K562 (cell line): ENCODE data around the gene TP53BP1.

Experiments used
- CTCF ChIP-seq, 3 experiments: IDR thresholded peaks in 2 of 3; conservative IDR thresholded peaks in 1 of 3; 2 replicates each; pipeline ENCODE4 v1.5.1; 2011 to 2012; ENCODE audit warnings: low read length in 3 of 3, mild to moderate bottlenecking in 3 of 3, control low read depth in 2 of 3, improper control_type of control experiment in 1 of 3, inconsistent platforms in 1 of 3, low read depth in 1 of 3, mixed read lengths in 1 of 3, moderate library complexity in 1 of 3; ENCODE audit not compliant: insufficient read depth in 2 of 3
- HMG20B ChIP-seq: fragments of 250-450 bp; sonication (Bioruptor Pico); IDR thresholded peaks from 2 replicates; pipeline ENCODE4 v1.5.0; 2021; ENCODE audit warnings: mild to moderate bottlenecking
- KLF6 ChIP-seq: fragments of 250-450 bp; sonication (Bioruptor Pico); IDR thresholded peaks from 2 replicates; pipeline ENCODE4 v1.4.0; 2020; ENCODE audit warnings: mild to moderate bottlenecking, moderate library complexity, borderline replicate concordance
- L3MBTL2 ChIP-seq: fragments of 450-650 bp; IDR thresholded peaks from 2 replicates; pipeline ENCODE4 v1.6.1; 2016; ENCODE audit warnings: mild to moderate bottlenecking, moderate library complexity
- MXI1 ChIP-seq: IDR thresholded peaks from 2 replicates; pipeline ENCODE4 v1.6.1; 2011; ENCODE audit warnings: low read depth, mild to moderate bottlenecking, improper control_type of control experiment, low read length
- PHF8 ChIP-seq: fragments of 200-600 bp; sonication (generic); IDR thresholded peaks from 2 replicates; pipeline ENCODE4 v1.6.1; 2012; ENCODE audit warnings: mixed run types, mild to moderate bottlenecking, inconsistent platforms, low read length, moderate library complexity, borderline replicate concordance
- POLR2A ChIP-seq: fragments of 450-650 bp; conservative IDR thresholded peaks from 2 replicates; pipeline ENCODE4 v1.6.1; 2016
- TF ChIP-seq, protein P1 (sequence below): IDR thresholded peaks from 3 replicates; pipeline ENCODE4 v1.6.1; 2011; ENCODE audit warnings: borderline replicate concordance, mild to moderate bottlenecking; ENCODE audit not compliant: insufficient read length, insufficient read depth

DNA sequence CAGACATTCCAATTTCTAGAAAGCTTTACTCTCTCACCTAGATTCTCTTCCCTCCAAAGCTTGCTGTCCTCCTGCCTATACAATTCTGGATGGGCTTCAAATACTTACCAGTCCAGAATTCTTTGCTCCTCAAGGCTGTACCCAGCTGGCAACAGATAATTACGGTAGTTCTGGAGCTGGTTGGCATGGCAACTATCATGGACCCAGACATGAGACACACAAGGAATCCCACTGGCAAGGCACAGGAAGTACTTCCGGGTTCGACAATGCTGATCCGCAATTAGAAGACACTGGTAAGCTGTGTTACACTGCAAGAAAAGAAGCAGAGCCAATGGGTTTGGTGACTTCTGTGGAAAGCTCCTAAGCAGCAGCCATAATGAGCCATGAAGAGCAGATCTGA, 84.2 kb downstream of the TP53BP1 start:
- TF ChIP-seq PHF8 (no peak), CTCF (IDR thresholded peaks at IDR 0.05 in 2 of 3, conservative IDR thresholded peaks at IDR 0.05 in 1 of 3; ENCODE audit: insufficient read depth in 2 of 3, low read depth in 1 of 3, low read length in 3 of 3) (no peak), L3MBTL2 (no peak), POLR2A (no peak), MXI1 (no peak), KLF6 (CRISPR knock-in tag) (no peak), HMG20B (CRISPR knock-in tag) (no peak)
- TF ChIP-seq, protein P1, sequence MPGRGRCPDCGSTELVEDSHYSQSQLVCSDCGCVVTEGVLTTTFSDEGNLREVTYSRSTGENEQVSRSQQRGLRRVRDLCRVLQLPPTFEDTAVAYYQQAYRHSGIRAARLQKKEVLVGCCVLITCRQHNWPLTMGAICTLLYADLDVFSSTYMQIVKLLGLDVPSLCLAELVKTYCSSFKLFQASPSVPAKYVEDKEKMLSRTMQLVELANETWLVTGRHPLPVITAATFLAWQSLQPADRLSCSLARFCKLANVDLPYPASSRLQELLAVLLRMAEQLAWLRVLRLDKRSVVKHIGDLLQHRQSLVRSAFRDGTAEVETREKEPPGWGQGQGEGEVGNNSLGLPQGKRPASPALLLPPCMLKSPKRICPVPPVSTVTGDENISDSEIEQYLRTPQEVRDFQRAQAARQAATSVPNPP: no peak
